ENCODE results near the gene COL18A1.
"Not testable (repeated sequence)": the region's sequence is repeated elsewhere in the genome, so short reads cannot be mapped to it uniquely, and the experiment has no call there.

COL18A1 gene

DNA sequence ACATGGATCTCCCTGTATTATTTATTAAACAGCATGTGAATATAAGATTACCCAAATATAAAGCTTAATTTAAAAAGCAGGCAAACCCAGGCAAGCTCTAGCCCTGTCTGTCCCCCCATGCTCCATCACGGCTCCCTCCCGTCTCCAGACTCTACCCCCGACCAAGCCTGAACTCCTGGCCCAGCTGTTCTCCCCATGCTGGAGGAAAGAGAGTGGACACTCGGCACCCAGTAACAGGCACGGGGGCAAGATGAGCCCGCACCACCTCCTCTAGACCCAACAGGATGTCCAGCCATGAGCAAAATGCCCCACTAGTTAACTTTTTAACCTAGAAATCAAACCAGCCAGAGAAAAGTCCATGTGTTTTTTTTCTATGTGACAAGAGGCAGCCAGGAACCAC, 118.0 kb downstream of the COL18A1 start:
- no peak for DNase-seq (ENCODE audit: low read depth)

- DNase-seq (ENCODE audit: low read depth): no peak
Observed at GRCh38 chr21:45523411-45524101, 118.6 kb downstream of the COL18A1 start.

GRCh38 chr21:45524756-45525152, 119.8 kb downstream of the COL18A1 start:
- no peak for DNase-seq (ENCODE audit: low read depth)

DNA sequence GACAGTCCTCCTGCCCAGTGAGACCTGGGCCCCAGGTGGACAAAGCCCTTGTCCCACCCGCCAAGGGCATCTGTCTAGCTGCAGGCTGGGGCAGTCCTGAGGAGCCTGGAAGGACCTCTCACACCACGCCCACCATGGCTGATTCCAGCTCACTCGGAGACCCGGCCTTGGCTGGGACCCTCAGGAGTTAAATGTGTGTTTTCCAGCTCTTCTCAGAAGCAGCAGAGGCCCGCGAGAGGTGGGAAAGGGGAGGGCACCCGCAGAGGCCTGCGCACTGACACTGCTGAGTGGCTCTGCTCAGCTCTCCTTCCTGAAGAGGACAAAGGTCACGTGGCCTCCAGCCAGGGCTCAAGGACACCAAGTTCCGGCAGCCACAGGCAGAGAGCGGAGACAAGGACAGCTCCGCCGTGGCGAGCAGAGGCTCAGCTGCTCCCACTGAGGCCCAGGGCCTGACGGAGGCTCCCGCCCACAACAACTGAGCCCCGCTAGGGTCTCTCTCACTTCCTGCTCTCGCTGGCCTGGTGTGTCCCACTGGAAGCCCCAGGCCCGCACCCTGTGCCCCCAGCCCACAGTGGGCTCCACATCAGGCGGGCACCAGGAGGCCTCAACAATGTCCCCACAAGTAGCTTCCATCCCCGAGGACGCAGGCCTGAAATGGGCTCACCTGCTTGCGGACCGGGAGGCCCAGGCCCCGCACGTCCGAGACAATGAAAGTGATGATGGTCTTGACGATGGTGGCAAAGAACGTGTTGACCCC, 120.4 kb downstream of the COL18A1 start:
- no peak for DNase-seq (ENCODE audit: low read depth)

DNA sequence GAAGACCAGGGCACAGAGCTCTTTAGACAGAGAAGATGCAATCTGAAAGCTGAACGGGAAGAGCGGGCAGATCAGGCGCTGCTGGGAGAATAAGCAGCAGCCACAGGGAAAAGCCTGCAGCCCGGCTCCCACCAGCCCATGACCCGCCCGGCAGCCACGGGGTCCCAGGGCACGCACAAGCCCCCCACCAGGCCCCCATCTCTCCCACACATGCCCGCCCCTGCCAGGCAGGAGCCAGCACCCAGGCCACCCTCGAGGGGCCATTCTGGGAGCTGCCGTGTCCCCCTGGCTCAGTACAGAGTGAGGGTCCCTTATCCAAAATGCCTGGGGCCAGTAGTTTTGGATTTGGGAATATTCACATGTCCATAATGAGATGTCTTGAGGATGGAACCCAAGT, 120.9 kb downstream of the COL18A1 start:
- no peak for DNase-seq (ENCODE audit: low read depth)

- DNase-seq (ENCODE audit: low read depth): not testable (repeated sequence)
Observed at GRCh38 chr21:45527151-45527999, 122.4 kb downstream of the COL18A1 start.

GRCh38 chr21:45528028-45528705, 123.2 kb downstream of the COL18A1 start:
- DNase-seq (ENCODE audit: low read depth): no peak

DNA sequence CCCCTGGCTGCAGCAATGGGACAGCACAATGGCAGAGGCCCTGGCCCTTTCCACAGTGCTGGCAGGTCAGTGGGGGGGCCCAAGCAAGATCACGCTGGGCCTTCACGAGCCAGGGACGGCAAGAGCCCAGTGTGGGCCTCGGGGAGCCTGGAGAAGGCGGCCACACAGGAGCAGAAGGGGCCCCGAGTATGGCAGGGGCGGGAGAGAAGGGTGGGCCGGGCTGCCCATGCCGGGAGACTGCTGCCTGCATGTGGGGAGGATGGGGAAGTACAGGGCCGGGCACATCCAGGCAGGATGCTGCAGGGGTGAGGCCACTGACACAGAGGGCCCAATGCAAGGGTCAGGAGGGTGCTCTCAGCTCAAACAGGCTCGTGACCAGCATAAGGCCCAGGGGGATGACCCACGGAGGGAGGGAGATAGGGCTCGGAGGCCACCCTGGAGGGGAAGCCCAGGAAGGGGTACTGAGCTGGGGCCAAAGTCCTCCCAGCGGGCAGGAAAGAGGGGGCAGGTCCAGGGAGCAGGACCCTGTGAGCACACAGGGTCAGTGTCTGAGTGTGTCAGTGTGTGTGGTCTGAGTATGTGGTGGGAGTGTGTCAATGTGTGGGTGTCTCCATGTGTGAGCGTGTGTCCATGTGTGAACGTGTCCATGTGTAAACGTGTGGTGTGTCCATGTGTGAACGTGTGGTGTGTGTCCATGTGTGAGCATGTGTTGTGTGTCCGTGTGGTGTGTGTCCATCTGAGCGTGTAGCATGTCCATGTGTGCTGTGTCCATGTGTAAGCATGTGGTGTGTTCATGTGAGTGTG, 124.2 kb downstream of the COL18A1 start:
- no peak for DNase-seq (ENCODE audit: low read depth)

GRCh38 chr21:45529785-45530422, 124.9 kb downstream of the COL18A1 start:
- no peak for DNase-seq (ENCODE audit: low read depth)

DNA sequence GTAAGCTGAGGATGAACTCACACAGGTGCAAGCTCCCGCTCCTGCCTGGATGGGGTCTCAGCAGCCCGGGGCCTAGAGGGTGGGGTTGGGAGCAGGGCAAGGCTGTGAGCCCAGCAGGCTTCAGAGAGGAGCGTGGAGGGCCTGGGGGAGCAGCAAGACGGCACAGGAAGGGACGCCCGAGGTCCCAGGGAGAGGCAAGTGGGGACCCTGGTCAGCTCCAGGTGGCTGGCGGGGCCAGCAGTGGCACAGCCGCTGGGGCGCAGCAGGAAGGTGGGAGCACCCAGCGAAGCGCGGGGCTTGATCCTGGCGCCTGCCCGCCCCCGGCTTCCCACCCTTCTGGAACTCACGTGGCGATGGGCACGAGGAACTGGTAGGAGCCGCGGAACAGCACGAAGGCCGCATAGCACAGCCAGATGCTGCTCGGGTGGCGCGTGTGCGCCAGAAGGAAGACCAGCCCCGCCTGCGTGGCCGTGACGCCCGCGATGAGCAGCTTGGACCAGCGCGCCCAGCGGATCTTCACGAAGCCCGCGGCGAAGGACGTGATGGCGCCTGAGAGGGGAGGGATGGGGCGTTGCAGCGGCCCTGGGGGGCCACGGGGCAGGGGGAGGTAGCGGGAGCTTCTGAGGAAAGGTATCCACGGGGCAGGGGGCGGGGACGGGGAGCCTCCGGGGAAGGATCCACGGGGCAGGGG, 125.6 kb downstream of the COL18A1 start:
- DNase-seq (ENCODE audit: low read depth): no peak

- not testable (repeated sequence) for DNase-seq (ENCODE audit: low read depth)
Observed at GRCh38 chr21:45531114-45531392, 126.1 kb downstream of the COL18A1 start.

DNA sequence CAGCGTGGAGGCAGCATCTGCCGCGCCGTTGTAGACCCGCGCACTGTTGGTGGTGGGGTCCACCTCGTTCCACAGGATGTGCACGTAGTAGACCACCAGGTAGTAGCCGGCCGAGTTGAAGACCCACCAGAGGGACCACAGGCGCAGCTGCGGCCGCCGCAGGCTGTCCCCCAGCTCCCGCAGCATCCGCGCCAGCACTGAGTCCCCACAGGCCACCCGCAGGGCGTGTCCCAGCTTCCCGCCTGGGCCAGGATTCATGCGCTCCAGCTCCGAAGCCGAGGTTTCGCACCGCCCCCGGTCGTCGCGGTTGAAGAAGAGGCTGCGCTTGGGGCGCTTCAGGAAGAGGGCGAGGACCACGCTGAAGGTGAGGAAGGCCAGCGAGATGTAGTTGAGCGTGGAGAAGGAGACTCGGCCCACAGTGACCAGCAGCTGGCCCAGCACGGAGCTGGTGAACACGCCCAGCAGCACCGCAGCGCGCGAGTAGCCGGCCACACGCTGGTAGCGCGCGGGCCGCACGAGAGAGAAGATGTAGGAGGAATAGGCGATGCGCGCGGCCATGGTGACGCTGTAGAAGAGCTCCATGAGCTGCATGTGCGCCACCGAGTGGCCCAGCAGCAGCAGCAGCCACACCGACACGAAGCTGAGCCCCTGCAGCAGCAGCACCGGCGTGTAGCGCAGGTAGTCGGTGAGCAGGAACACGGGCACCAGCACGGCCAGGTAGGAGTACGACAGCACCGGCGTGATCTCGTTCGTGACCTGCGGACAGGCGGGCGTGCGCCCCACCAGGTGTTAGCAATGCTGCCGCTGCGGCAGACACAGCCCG, 126.6 kb downstream of the COL18A1 start:
- no peak for DNase-seq (ENCODE audit: low read depth)

- no peak for DNase-seq (ENCODE audit: low read depth)
Observed at GRCh38 chr21:45532826-45533360, 127.9 kb downstream of the COL18A1 start.

- DNase-seq (ENCODE audit: low read depth): no peak
Observed at GRCh38 chr21:45533361-45533845, 128.4 kb downstream of the COL18A1 start.

GRCh38 chr21:45533846-45534635, 129.1 kb downstream of the COL18A1 start:
- no peak for DNase-seq (ENCODE audit: low read depth)

- DNase-seq (ENCODE audit: low read depth): no peak
Observed at GRCh38 chr21:45534636-45535331, 129.8 kb downstream of the COL18A1 start.

DNA sequence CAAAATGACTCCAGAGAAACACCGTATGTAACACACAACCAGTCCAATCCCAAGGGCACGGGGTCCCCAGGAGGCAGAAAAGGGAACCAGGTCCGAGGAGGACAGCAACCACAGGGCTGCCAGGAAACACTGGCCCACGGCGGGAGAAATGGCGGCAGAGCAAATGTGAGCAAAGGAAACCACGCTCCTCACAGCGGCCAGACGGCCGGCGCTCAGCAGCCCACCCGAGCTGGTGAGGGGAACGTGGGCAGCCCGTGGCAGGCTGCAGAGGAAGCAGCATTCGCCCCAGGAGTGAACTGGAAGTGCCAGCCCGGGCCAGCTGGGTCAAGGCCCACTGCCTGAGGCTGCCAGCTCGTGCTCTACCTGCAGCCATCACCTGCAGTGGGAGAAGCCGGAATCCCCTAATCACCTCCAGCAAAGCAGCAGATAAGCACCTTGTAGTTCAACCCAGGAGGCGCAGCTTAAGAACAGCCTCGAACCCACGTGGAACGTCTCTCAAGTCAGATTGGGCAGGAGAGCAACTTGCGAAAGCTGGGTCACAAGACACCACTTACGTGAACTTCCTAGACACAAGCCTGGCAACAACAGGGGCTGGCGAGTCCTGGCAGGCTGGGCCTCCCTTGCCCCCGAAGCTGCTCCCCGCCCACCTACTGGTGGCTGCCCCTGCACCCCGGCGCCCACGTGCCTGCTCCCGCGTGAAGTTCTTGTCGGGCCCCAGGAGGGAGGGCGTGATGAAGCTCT, 130.5 kb downstream of the COL18A1 start:
- no peak for DNase-seq (ENCODE audit: low read depth)
